ENCODE measurements around the gene ZBTB7B.

Gene ZBTB7B

GRCh38 chr1:155039308-155039669, 36.7 kb downstream of the ZBTB7B start:
- no peak overlapping the region for H3K27ac ChIP-seq
- peaks cover 54% of the 10 kb centered on the region for H3K4me1 ChIP-seq

DNA sequence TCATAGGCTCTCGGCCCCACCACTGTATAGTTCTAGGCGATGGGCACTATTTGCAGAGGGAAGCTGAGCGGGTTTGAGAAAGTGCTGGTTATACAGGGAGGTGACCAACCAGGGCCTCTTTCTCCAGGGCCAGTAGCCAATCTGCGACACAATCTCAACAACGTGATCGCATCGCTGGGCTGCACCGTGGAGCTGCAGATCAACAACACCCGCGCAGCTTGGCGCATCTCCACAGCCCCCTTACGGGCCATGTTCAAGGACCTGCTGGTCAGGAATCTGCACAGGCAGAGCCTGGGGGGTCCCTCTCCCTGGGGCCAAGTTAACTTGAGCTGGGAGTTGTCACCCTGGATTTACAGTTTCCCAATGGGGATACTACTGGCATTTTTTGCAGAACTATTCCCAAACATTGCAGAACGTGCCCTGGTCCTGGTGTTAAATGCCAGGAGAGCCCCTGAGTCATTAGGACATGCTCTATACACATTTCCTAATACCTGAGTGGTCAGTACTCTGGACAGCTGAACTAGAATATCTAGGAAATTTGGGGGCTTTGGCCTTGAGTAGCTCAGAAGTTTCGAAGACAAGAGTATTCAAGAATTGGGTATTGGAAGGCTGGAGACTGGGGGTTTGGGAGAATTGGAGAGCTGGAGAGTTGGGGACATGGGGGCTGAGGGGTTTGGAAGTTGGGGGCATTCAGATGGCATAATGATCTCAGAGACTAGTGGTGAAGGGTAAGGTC, 37.9 kb downstream of the ZBTB7B start:
- Histone ChIP-seq H4K20me1 (no peaks in the 10 kb centered on the region), H3K4me1 (peaks cover 67% of the 10 kb centered on the region), H3K36me3 (no peaks in the 10 kb centered on the region), H3K9ac (no peak overlapping the region), H3K27ac (no peak overlapping the region), H3K9me3 (no peaks in the 10 kb centered on the region), H3K4me3 (no peak overlapping the region), H3K4me2 (peak overlapping the region; percentile 56), H3K27me3 (no peaks in the 10 kb centered on the region)
- no peak for TF ChIP-seq Cebpa-rat (IDR thresholded peaks at IDR 0.05)

More at GRCh38 chr1:155039308-155039669, 36.7 kb downstream of the ZBTB7B start:
- no peaks in the 10 kb centered on the region for H3K36me3 ChIP-seq
- TF ChIP-seq Cebpa-rat (IDR thresholded peaks at IDR 0.05): no peak
- H3K9me3 ChIP-seq: no peaks in the 10 kb centered on the region
- no peaks in the 10 kb centered on the region for H4K20me1 ChIP-seq
- H3K27me3 ChIP-seq: no peaks in the 10 kb centered on the region
- peak overlapping the region; percentile 66 for H3K4me2 ChIP-seq
- H3K4me3 ChIP-seq: no peak overlapping the region
- H3K9ac ChIP-seq: no peak overlapping the region

GRCh38 chr1:155042789-155043188, 40.2 kb downstream of the ZBTB7B start:
- H3K4me2 ChIP-seq: peak overlapping the region; percentile 59
- H4K20me1 ChIP-seq: no peaks in the 10 kb centered on the region
- no peaks in the 10 kb centered on the region for H3K27me3 ChIP-seq
- H3K27ac ChIP-seq: no peak overlapping the region
- no peaks in the 10 kb centered on the region for H3K36me3 ChIP-seq
- H3K9me3 ChIP-seq: no peaks in the 10 kb centered on the region
- H3K4me3 ChIP-seq: no peak overlapping the region
- H3K9ac ChIP-seq: no peak overlapping the region
- H3K4me1 ChIP-seq: peaks cover 67% of the 10 kb centered on the region
- TF ChIP-seq Cebpa-rat (IDR thresholded peaks at IDR 0.05): no peak

DNA sequence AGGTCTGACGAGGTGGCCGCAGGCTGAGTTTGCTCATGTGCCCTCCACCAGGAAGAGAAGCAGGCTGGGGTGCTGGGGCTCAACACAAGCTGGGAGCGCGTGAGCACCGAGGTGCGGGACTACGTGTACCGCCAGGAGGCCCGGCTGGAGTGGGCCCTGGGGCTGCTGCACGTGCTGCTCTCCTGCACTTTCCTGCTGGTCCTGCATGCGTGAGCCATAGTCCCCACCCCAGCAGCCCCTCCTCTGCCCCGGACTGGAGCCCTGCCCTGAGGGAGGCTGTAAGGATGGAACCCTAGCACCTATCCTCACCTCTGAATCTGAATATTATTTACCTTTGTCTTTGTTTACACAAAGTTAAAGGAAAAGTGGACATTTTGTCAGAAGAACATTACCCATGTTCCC, 40.7 kb downstream of the ZBTB7B start:
- Histone ChIP-seq H3K9me3 (no peaks in the 10 kb centered on the region), H3K27me3 (no peaks in the 10 kb centered on the region), H3K4me1 (peaks cover 66% of the 10 kb centered on the region), H3K9ac (no peak overlapping the region), H3K4me3 (no peak overlapping the region), H3K36me3 (no peaks in the 10 kb centered on the region), H3K4me2 (peak overlapping the region; percentile 59), H4K20me1 (no peaks in the 10 kb centered on the region), H3K27ac (no peak overlapping the region)
- no peak for TF ChIP-seq Cebpa-rat (IDR thresholded peaks at IDR 0.05)

DNA sequence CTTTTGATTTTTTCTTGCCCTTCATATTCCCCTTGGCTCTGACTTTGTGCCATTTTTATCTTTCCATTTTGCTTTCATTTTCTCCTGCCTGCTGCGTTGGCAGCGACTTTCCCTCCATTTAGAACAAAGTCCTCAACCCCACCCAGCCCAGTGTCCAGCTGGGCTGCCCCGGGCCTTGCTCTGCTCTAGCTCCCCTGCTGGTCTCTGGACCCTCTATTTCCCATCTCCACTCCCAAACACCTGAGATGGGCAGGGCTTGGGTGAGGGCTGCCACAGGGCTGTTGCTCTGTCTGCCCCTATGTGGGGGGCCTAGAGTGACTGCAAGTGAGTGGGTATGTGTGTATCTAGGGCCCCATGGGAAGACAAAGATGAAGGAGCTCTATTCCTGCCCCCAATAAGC, 41.2 kb downstream of the ZBTB7B start:
- peak overlapping the region; percentile 59 for H3K4me2 ChIP-seq
- H3K9ac ChIP-seq: no peak overlapping the region
- peaks cover 61% of the 10 kb centered on the region for H3K4me1 ChIP-seq
- H3K36me3 ChIP-seq: no peaks in the 10 kb centered on the region
- no peaks in the 10 kb centered on the region for H4K20me1 ChIP-seq
- no peak for TF ChIP-seq Cebpa-rat (IDR thresholded peaks at IDR 0.05)
- H3K27ac ChIP-seq: no peak overlapping the region
- H3K27me3 ChIP-seq: no peaks in the 10 kb centered on the region
- no peaks in the 10 kb centered on the region for H3K9me3 ChIP-seq
- H3K4me3 ChIP-seq: no peak overlapping the region

DNA sequence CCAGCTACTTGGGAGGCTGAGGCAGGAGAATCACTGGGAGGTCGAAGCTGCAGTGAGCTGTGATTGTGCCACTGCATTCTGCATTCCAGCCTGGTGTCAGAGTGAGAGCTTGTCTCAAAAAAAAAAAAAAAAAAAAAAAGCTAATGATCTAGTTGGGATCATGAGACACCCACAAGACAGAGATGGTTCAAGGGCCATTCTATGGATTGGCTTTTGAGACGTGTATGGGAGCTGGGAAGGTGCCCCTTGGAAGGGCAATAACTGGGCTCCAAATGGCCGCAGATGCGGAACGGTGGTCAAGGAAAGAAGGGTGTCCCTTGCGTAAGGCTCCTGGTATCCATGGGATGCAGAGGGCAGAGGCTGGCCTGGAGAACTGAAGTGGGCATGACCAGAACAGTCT, 41.8 kb downstream of the ZBTB7B start:
- no peaks in the 10 kb centered on the region for H3K36me3 ChIP-seq
- H3K27me3 ChIP-seq: no peaks in the 10 kb centered on the region
- H4K20me1 ChIP-seq: no peaks in the 10 kb centered on the region
- H3K9ac ChIP-seq: no peak overlapping the region
- peak overlapping the region; percentile 59 for H3K4me2 ChIP-seq
- no peak overlapping the region for H3K4me3 ChIP-seq
- peaks cover 56% of the 10 kb centered on the region for H3K4me1 ChIP-seq
- H3K27ac ChIP-seq: no peak overlapping the region
- no peaks in the 10 kb centered on the region for H3K9me3 ChIP-seq
- TF ChIP-seq Cebpa-rat (IDR thresholded peaks at IDR 0.05): no peak

- Histone ChIP-seq H3K27me3 (no peaks in the 10 kb centered on the region), H3K36me3 (no peaks in the 10 kb centered on the region), H3K4me1 (peaks cover 57% of the 10 kb centered on the region), H3K4me2 (peak overlapping the region; percentile 32), H4K20me1 (no peaks in the 10 kb centered on the region), H3K9me3 (no peaks in the 10 kb centered on the region), H3K27ac (no peak overlapping the region), H3K9ac (no peak overlapping the region), H3K4me3 (no peak overlapping the region)
- TF ChIP-seq Cebpa-rat (IDR thresholded peaks at IDR 0.05): no peak
Observed at GRCh38 chr1:155044812-155045657, 42.4 kb downstream of the ZBTB7B start.

GRCh38 chr1:155048449-155049334, 46.1 kb downstream of the ZBTB7B start:
- Histone ChIP-seq H3K27me3 (no peaks in the 10 kb centered on the region; the same call in 1 of the 2 replicates), H3K36me3 (peaks cover 1% of the 10 kb centered on the region; the same call in 1 of the 2 replicates), H3K9ac (no peak overlapping the region), H3K9me3 (no peaks in the 10 kb centered on the region), H4K20me1 (peaks cover 20% of the 10 kb centered on the region), H3K4me2 (no peak overlapping the region), H3K27ac (no peak overlapping the region), H3K4me1 (peaks cover 47% of the 10 kb centered on the region), H3K4me3 (no peak overlapping the region)
- no peak for TF ChIP-seq Cebpa-rat (IDR thresholded peaks at IDR 0.05)

All from BLaER1 (cell line).